GM19468 (cell line): ENCODE results near the gene SLC44A2.
"Not testable (repeated sequence)": the region's sequence is repeated elsewhere in the genome, so short reads cannot be mapped to it uniquely, and the experiment has no call there.

Experiments
- ATAC-seq: cut with Tn5 transposase; IDR thresholded peaks from one replicate; pipeline ENCODE4 v1.9.1; 2021; ENCODE audit warnings: mild to moderate bottlenecking, moderate library complexity, moderate number of reproducible peaks; ENCODE audit not compliant: unreplicated experiment; ENCODE audit errors: extremely low read depth

Gene SLC44A2

GRCh38 chr19:10675214-10675613, 49.9 kb downstream of the SLC44A2 start:
- ATAC-seq: not testable (repeated sequence)

GRCh38 chr19:10677751-10678150, 52.4 kb downstream of the SLC44A2 start:
- ATAC-seq: no peak

GRCh38 chr19:10678813-10679212, 53.5 kb downstream of the SLC44A2 start:
- no peak for ATAC-seq

- ATAC-seq: no peak
Observed at GRCh38 chr19:10679743-10680142, 54.4 kb downstream of the SLC44A2 start.

DNA sequence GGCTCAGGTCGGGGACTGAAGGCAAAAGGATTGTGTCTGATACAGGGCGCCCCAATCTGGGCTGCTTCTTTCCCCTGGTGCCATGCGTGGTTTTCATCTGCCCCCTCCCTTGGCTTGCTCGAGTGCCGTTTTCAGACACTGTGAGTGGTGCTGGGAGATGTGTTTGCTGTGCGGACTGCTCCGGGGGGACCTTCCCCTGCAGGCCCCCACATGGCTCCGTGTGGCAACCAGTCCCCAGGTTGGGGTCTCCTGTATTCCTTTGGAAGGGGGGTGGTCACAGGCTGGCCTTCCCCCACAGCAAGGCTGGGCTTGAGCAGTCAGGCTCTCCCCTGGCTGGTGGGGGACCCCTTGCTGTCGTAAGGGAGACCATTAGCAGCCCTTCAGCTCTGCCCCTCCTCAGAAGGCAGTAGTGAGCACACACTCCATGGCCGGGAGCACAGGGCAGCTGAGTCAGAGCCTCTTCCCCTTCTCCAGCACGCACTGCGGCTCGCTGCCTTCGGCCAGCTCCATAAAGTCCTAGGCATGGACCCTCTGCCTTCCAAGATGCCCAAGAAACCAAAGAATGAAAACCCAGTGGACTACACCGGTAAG, 55.3 kb downstream of the SLC44A2 start:
- ATAC-seq: no peak

DNA sequence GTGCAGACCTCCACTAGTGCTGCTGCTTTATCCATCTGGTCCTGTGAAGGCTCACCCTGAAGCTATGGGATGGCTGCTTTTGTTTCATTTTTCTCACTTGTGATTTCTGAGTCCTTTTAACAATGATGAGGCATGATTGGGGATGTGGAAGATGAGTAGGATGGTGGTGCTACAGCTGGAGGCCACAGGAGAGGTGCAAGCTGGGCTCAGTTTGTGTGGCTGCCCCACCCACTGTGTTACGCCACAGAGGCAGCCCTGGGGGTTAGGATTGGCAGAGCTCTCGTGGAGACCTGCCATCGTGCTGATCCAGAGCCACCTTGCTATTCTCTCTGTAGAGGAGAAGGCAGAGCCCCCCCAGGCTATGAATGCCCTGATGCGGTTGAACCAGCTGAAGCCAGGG, 56.3 kb downstream of the SLC44A2 start:
- no peak for ATAC-seq

DNA sequence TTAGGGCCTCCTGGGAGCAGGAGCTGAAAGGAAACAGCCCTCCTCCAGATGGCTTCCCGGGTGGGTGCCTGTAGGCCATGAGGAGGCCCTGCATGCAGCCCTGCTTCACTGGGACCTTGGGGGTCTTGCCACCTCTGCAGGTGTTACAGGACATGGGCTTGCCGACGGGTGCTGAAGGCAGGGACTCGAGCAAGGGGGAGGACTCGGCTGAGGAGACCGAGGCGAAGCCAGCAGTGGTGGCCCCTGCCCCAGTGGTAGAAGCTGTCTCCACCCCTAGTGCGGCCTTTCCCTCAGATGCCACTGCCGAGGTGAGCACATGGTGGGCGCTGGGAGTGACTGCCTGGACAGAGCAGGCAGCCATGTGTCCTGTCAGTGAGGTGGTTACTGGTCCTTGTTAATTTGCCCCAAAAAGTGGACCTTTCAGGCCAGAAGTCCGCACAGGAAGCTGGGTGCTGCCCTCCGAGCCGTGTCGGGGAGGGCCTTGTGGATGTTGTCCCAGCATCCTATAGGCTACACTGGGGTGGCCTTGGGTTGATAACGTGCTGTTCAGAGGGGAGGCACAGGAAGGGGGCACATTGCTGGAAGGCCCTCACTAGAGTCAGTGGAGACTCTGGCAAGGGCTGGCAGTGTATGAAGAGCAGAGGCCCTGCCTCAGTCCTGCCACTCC, 57.2 kb downstream of the SLC44A2 start:
- no peak for ATAC-seq

- no peak for ATAC-seq
Observed at GRCh38 chr19:10683064-10683426, 57.7 kb downstream of the SLC44A2 start.

DNA sequence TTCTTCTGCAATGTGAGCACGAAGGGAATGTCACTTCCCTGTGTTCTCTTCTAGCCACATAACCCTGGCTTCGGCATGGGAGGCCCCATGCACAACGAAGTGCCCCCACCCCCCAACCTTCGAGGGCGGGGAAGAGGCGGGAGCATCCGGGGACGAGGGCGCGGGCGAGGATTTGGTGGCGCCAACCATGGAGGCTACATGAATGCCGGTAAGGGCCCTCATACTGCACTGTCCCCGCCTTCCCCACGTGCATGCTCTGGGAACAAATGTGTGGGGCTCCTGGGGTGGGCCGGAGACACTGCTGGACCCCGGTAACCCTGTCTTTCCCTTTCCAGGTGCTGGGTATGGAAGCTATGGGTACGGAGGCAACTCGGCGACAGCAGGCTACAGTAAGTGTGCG, 58.2 kb downstream of the SLC44A2 start:
- ATAC-seq: no peak

DNA sequence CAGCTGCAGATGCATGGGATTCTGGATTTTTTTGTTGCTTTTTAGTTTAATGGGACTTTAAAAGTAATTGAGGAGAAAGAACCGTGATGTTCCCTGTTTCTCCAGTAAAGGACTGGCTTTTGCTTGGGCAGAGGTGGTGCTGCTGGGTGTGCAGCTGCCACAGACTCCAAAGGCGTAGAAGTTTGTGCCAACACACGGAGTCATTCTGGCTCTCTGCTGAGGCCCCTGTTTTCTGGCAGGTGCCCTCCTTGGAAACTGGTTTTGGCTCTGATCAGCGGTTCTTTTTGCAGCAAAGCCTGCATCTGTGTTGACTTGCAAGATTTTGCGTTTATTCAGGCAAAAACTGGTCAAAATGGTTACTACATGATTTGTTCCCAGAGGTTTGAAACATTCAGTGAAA, 59.9 kb downstream of the SLC44A2 start:
- ATAC-seq: no peak

DNA sequence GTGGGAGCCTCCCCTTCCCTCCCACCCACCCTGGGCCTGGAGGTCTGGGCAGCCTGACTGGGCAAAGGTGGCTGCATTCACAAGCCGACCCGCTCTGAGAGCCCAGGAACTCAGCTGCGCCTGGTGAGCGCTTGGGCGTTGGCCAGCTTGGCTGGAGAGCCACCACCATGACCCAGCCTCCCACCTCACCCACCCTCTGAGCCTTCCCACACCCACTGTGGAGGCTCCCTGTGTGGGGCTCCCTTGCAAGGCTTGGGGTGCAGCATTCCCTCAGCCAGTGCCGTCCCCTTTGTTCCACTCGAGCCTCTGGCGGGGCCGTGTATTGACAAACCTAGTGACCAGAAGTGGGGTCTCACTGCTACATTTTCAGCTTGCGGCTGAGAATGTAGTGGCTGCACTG, 60.8 kb downstream of the SLC44A2 start:
- ATAC-seq: no peak

DNA sequence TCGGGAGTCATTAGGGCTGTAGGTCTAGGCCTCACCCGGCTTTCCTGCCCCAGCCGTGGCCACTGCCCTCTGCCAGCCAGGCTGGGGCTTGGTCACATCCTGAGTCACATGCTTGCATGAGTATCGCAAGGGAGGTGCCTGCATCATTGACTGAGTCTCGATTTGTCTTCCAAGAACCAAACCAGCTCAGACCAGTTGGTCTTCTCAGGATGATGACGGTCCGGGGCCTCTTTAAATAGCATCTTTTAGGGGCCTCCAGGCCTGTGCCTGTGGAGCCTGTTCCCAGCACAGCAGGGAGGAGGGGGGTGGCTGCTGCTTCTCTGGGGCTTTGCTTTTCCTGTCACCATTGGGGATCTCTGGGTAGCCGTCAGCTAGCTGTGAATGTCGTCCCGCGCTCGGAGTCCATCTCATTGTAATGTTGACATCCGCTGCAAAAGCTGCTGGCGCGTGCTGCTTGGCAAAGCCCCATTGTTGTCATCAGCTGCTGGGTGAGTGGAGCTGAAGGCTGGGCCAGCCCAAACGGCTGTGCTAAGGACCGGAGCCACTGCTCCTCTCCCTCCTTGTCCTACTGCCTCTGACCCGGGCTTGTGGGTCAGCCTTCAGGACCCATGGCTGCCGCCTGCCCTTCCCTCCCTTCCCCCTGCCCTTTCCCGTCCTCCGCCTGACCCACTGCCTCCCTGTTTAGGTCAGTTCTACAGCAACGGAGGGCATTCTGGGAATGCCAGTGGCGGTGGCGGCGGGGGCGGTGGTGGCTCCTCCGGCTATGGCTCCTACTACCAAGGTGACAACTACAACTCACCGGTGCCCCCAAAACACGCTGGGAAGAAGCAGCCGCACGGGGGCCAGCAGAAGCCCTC, 61.5 kb downstream of the SLC44A2 start:
- no peak for ATAC-seq

DNA sequence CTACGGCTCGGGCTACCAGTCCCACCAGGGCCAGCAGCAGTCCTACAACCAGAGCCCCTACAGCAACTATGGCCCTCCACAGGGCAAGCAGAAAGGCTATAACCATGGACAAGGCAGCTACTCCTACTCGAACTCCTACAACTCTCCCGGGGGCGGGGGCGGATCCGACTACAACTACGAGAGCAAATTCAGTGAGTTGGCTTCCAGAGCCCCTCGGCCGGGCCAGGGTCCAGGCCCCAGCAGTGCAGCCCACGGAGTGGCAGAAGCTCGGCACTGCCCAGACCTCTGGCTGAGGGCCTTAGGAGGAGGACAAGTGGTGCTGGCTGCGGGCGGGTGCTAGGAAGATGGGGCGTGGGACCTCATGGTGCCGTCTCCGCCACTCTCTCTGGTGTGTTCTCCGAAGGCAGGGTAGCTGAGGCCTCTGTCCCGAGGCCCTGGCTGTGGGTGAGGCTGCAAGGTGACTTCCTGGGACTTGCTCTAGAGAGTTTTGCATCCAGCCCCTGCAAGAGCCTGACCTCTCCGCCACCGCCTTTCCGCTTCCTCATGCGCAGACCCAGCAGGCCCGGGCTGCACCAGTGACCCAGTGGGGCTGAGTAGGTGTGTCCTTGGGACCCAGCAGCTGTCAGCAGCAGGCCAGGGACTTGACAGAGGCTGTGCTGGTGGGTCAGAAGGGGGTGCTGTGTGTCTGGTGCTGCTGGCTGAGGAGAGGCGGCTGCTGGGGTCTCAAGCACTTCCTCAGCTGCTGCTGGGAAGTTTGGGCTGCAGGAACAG, 62.4 kb downstream of the SLC44A2 start:
- no peak for ATAC-seq

GRCh38 chr19:10688545-10689280, 63.4 kb downstream of the SLC44A2 start:
- ATAC-seq: no peak

GRCh38 chr19:10690341-10690781, 65.0 kb downstream of the SLC44A2 start:
- ATAC-seq: no peak

DNA sequence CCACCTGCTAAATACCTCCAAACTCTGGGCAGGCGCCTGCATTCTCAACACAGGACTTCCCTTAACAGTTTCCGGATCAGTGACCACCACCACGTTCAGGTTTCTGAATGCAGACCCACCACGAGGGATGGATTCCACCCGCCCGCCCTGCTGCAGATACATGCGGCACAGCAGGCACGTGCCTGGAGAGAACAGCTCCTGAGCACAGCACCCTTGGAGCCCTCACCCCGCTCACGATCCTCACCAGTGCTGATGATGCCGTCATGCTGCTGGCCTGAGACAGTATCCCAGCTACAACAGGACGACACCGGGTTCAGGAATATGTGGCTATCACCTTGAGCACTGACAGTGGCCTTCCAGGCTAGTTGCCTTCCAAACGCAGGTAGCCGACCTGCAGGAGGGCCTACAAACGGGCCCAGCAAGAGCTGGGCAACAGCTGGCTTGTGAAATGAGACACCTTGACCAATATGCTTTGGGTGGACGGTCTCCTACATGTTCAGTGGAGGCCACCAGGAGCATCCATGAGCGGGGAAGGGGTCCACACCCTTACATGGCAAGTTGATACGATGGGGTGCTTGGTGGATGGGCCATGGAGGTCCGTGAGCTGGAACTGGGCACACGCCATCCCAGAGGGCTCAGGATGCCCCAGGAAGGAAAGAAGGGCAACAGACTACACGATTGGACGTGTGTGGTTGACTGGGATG, 66.0 kb downstream of the SLC44A2 start:
- no peak for ATAC-seq

GRCh38 chr19:10691883-10692282, 66.5 kb downstream of the SLC44A2 start:
- ATAC-seq: no peak

GRCh38 chr19:10692673-10693264, 67.4 kb downstream of the SLC44A2 start:
- ATAC-seq: no peak
